NCI-H146 (cell line): Measurements from ENCODE around the gene CHAD.
"Not testable (repeated sequence)": the region's sequence is repeated elsewhere in the genome, so short reads cannot be mapped to it uniquely, and the experiment has no call there.

Experiments
- DNase-seq: peaks from one replicate; lab custom pipeline; 2025; lab: John Stamatoyannopoulos, UW

The CHAD gene

GRCh38 chr17:50473901-50474300, 5.2 kb upstream of the CHAD start:
- no peak for DNase-seq

- DNase-seq, result not testable (repeated sequence)
Measured at GRCh38 chr17:50472761-50473161, 4.1 kb upstream of the CHAD start.

- no peak for DNase-seq
Measured at GRCh38 chr17:50472286-50472685, 3.6 kb upstream of the CHAD start.

- DNase-seq, result no peak
Measured at GRCh38 chr17:50471009-50471905, 2.6 kb upstream of the CHAD start.

GRCh38 chr17:50470426-50470825, 1.7 kb upstream of the CHAD start:
- DNase-seq, result no peak

GRCh38 chr17:50469671-50470305, 1.1 kb upstream of the CHAD start:
- no peak for DNase-seq

GRCh38 chr17:50469208-50469605, 527 bp upstream of the CHAD start:
- DNase-seq, result peak; percentile 12

GRCh38 chr17:50467855-50468303, 801 bp downstream of the CHAD start:
- no peak for DNase-seq

GRCh38 chr17:50467114-50467854, 1.4 kb downstream of the CHAD start:
- no peak for DNase-seq

- peak; percentile 24 for DNase-seq
Measured at GRCh38 chr17:50466371-50467113, 2.1 kb downstream of the CHAD start.

- DNase-seq, result no peak
Measured at GRCh38 chr17:50465635-50466034, 3.0 kb downstream of the CHAD start.

GRCh38 chr17:50465171-50465570, 3.5 kb downstream of the CHAD start:
- no peak for DNase-seq

- no peak for DNase-seq
Measured at GRCh38 chr17:50464736-50465135, 3.9 kb downstream of the CHAD start.

- no peak for DNase-seq
Measured at GRCh38 chr17:50464121-50464520, 4.6 kb downstream of the CHAD start.

- no peak for DNase-seq
Measured at GRCh38 chr17:50462446-50462845, 6.2 kb downstream of the CHAD start.

GRCh38 chr17:50461550-50462132, 7.0 kb downstream of the CHAD start:
- no peak for DNase-seq

GRCh38 chr17:50460831-50461526, 7.7 kb downstream of the CHAD start:
- DNase-seq, result no peak

- DNase-seq, result no peak
Measured at GRCh38 chr17:50459756-50460155, 8.9 kb downstream of the CHAD start.

GRCh38 chr17:50458701-50459676, 9.7 kb downstream of the CHAD start:
- no peak for DNase-seq

- no peak for DNase-seq
Measured at GRCh38 chr17:50458270-50458669, 10.4 kb downstream of the CHAD start.
